SJSA1 (cell line): ENCODE data around the gene POU6F2. TPM values are rescaled to one million over a fixed set of nuclear protein-coding genes. Genes with fewer than 3 reads are reported as not detected.
"Not testable (repeated sequence)": the region's sequence is repeated elsewhere in the genome, so short reads cannot be mapped to it uniquely, and the experiment has no call there.

Experiments used
- DNase-seq, 2 experiments: peaks; one replicate each; pipeline ENCODE4 v3.0.0-alpha.2; 2015 to 2020; ENCODE audit warnings: low spot score in 2 of 2, low read depth in 1 of 2
- H3K27ac ChIP-seq: fragments of 250-450 bp; sonication (Bioruptor Pico); 2 replicates; pipeline ENCODE4 v1.5.1; 2020; ENCODE audit warnings: mild to moderate bottlenecking, moderate library complexity
- H3K27me3 ChIP-seq: fragments of 250-450 bp; sonication (Bioruptor Pico); replicated peaks from 2 replicates; pipeline ENCODE4 v1.5.1; 2020; ENCODE audit warnings: mild to moderate bottlenecking, moderate library complexity
- H3K36me3 ChIP-seq: fragments of 250-450 bp; sonication (Bioruptor Pico); 2 replicates; pipeline ENCODE4 v1.5.1; 2020; ENCODE audit warnings: mild to moderate bottlenecking
- H3K4me1 ChIP-seq: fragments of 250-450 bp; sonication (Bioruptor Pico); replicated peaks from 2 replicates; pipeline ENCODE4 v1.6.1; 2021; ENCODE audit warnings: mild to moderate bottlenecking
- H3K4me3 ChIP-seq: fragments of 250-450 bp; sonication (Bioruptor Pico); 2 replicates; pipeline ENCODE4 v1.5.1; 2020; ENCODE audit warnings: mild to moderate bottlenecking
- H3K9me3 ChIP-seq: fragments of 250-450 bp; sonication (Bioruptor Pico); replicated peaks from 2 replicates; pipeline ENCODE4 v1.5.1; 2020; ENCODE audit warnings: mild to moderate bottlenecking
- total RNA-seq: library from RNA; depleted of rRNA; stranded (reverse); fragments of >200 nt; shearing (Covaris generic); gene quantifications from 2 replicates; pipeline ENCODE4 v1.2.3, GENCODE V29; 2014

POU6F2 gene
- total RNA-seq, 1 experiment from 2014 or later: not detected

- DNase-seq: not testable (repeated sequence)
Observed at GRCh38 chr7:39013049-39013939, 35.6 kb downstream of the POU6F2 start.

GRCh38 chr7:39016609-39017008 lies 38.9 kb downstream of the POU6F2 start:
- no peaks in the 10 kb centered on the region for H3K36me3 ChIP-seq
- no peak overlapping the region for H3K27ac ChIP-seq

More at GRCh38 chr7:39013049-39013939, 35.6 kb downstream of the POU6F2 start:
- not testable (repeated sequence) for H3K27ac ChIP-seq, H3K4me1 ChIP-seq, H3K27me3 ChIP-seq, H3K9me3 ChIP-seq, H3K36me3 ChIP-seq, H3K4me3 ChIP-seq

GRCh38 chr7:39017369-39017915 lies 39.7 kb downstream of the POU6F2 start:
- no peak overlapping the region for H3K4me3 ChIP-seq
- H3K36me3 ChIP-seq: no peaks in the 10 kb centered on the region
- H3K27ac ChIP-seq: no peak overlapping the region
- H3K4me1 ChIP-seq: no peaks in the 10 kb centered on the region
- peak in 1 of 2 experiments; percentile 29 for DNase-seq
- H3K9me3 ChIP-seq: no peaks in the 10 kb centered on the region
- H3K27me3 ChIP-seq: no peaks in the 10 kb centered on the region

More at GRCh38 chr7:39016609-39017008, 38.9 kb downstream of the POU6F2 start:
- no peaks in the 10 kb centered on the region for H3K9me3 ChIP-seq
- DNase-seq: no peak
- H3K4me3 ChIP-seq: no peak overlapping the region
- no peaks in the 10 kb centered on the region for H3K4me1 ChIP-seq
- H3K27me3 ChIP-seq: no peaks in the 10 kb centered on the region

- H3K27ac ChIP-seq: no peak overlapping the region
- no peaks in the 10 kb centered on the region for H3K4me1 ChIP-seq
- H3K4me3 ChIP-seq: no peak overlapping the region
- H3K36me3 ChIP-seq: no peaks in the 10 kb centered on the region
- H3K27me3 ChIP-seq: no peaks in the 10 kb centered on the region
- no peak for DNase-seq
- H3K9me3 ChIP-seq: 0 out of 2 replicates have a peak, but pooled peaks cover 4% of the 10 kb centered on the region
Observed at GRCh38 chr7:39022796-39023195, 45.1 kb downstream of the POU6F2 start.

GRCh38 chr7:39027491-39027890 lies 49.8 kb downstream of the POU6F2 start:
- Histone ChIP-seq H3K9me3 (0 out of 2 replicates have a peak, but pooled peaks cover 4% of the 10 kb centered on the region), H3K27me3 (no peaks in the 10 kb centered on the region), H3K36me3 (no peaks in the 10 kb centered on the region), H3K4me1 (no peaks in the 10 kb centered on the region), H3K4me3 (no peak overlapping the region), H3K27ac (no peak overlapping the region)
- DNase-seq: no peak

- no peak overlapping the region for H3K27ac ChIP-seq
- H3K9me3 ChIP-seq: no peaks in the 10 kb centered on the region
- H3K36me3 ChIP-seq: no peaks in the 10 kb centered on the region
- H3K4me3 ChIP-seq: no peak overlapping the region
- H3K27me3 ChIP-seq: no peaks in the 10 kb centered on the region
- no peak for DNase-seq
- H3K4me1 ChIP-seq: no peaks in the 10 kb centered on the region
Observed at GRCh38 chr7:39033885-39034624, 56.3 kb downstream of the POU6F2 start.

- H3K4me1 ChIP-seq: no peaks in the 10 kb centered on the region
- no peaks in the 10 kb centered on the region for H3K27me3 ChIP-seq
- no peaks in the 10 kb centered on the region for H3K36me3 ChIP-seq
Observed at GRCh38 chr7:39035156-39035555, 57.4 kb downstream of the POU6F2 start.

GRCh38 chr7:39035903-39036302 lies 58.2 kb downstream of the POU6F2 start:
- Histone ChIP-seq H3K9me3 (no peaks in the 10 kb centered on the region), H3K36me3 (no peaks in the 10 kb centered on the region), H3K27me3 (no peaks in the 10 kb centered on the region), H3K4me3 (no peak overlapping the region), H3K4me1 (no peaks in the 10 kb centered on the region), H3K27ac (no peak overlapping the region)
- DNase-seq: no peak

More at GRCh38 chr7:39035156-39035555, 57.4 kb downstream of the POU6F2 start:
- no peak overlapping the region for H3K4me3 ChIP-seq
- H3K9me3 ChIP-seq: no peaks in the 10 kb centered on the region
- no peak overlapping the region for H3K27ac ChIP-seq
- DNase-seq: no peak

- DNase-seq: no peak
- Histone ChIP-seq H3K4me3 (no peak overlapping the region), H3K9me3 (no peaks in the 10 kb centered on the region), H3K4me1 (no peaks in the 10 kb centered on the region), H3K36me3 (no peaks in the 10 kb centered on the region), H3K27me3 (no peaks in the 10 kb centered on the region), H3K27ac (no peak overlapping the region)
Observed at GRCh38 chr7:39042670-39043069, 65.0 kb downstream of the POU6F2 start.

- no peaks in the 10 kb centered on the region for H3K4me1 ChIP-seq
- H3K27me3 ChIP-seq: no peaks in the 10 kb centered on the region
- no peaks in the 10 kb centered on the region for H3K9me3 ChIP-seq
- no peaks in the 10 kb centered on the region for H3K36me3 ChIP-seq
- no peak overlapping the region for H3K27ac ChIP-seq
- H3K4me3 ChIP-seq: no peak overlapping the region
- no peak for DNase-seq
Observed at GRCh38 chr7:39043531-39043930, 65.8 kb downstream of the POU6F2 start.

- Histone ChIP-seq H3K4me3 (no peak overlapping the region), H3K36me3 (no peaks in the 10 kb centered on the region), H3K27me3 (no peaks in the 10 kb centered on the region), H3K9me3 (no peaks in the 10 kb centered on the region), H3K4me1 (no peaks in the 10 kb centered on the region), H3K27ac (no peak overlapping the region)
- DNase-seq: no peak
Observed at GRCh38 chr7:39044489-39044888, 66.8 kb downstream of the POU6F2 start.

- DNase-seq: no peak
- Histone ChIP-seq H3K27me3 (no peaks in the 10 kb centered on the region), H3K4me3 (no peak overlapping the region), H3K4me1 (no peaks in the 10 kb centered on the region), H3K36me3 (no peaks in the 10 kb centered on the region), H3K9me3 (no peaks in the 10 kb centered on the region), H3K27ac (no peak overlapping the region)
Observed at GRCh38 chr7:39045231-39045630, 67.5 kb downstream of the POU6F2 start.

- Histone ChIP-seq H3K27me3 (no peaks in the 10 kb centered on the region), H3K27ac (no peak overlapping the region), H3K4me1 (no peaks in the 10 kb centered on the region), H3K4me3 (no peak overlapping the region), H3K36me3 (no peaks in the 10 kb centered on the region), H3K9me3 (no peaks in the 10 kb centered on the region)
- DNase-seq: no peak
Observed at GRCh38 chr7:39051279-39051678, 73.6 kb downstream of the POU6F2 start.

GRCh38 chr7:39051707-39052106 lies 74.0 kb downstream of the POU6F2 start:
- H3K36me3 ChIP-seq: no peaks in the 10 kb centered on the region
- no peaks in the 10 kb centered on the region for H3K9me3 ChIP-seq
- no peaks in the 10 kb centered on the region for H3K4me1 ChIP-seq
- H3K27ac ChIP-seq: no peak overlapping the region
- DNase-seq: no peak
- H3K27me3 ChIP-seq: no peaks in the 10 kb centered on the region
- no peak overlapping the region for H3K4me3 ChIP-seq
